K562 (cell line): ENCODE results near the gene TINAGL1. TPM values are rescaled to one million over a fixed set of nuclear protein-coding genes. Genes with fewer than 3 reads are reported as not detected.

ENCODE experiments used
- ATAC-seq: fragments of 200-7000 bp; cut with Tn5 transposase; 3 replicates; pipeline ENCODE4 v1.9.1; 2020; ENCODE audit warnings: moderate library complexity
- BruUV-seq: library from RNA; stranded (reverse); fragments of 400-500 nt; replicated peaks from 2 replicates; lab custom pipeline; 2021; lab: Mats Ljungman, UMichigan
- CTCF ChIA-PET: fragments of 300-600 bp; formaldehyde crosslinking; extraction: SDS; loops from one replicate; lab custom pipeline; 2021; ENCODE audit warnings: low intra/inter-chr PET ratio; lab: Yijun Ruan, JAX
- POLR2A ChIA-PET: fragments of 300-600, 350-650 bp; sonication (Branson Sonifier 250); formaldehyde crosslinking; extraction: SDS; loops from one replicate; lab custom pipeline; 2021; ENCODE audit warnings: antibody characterized with exemption, inconsistent platforms; lab: Yijun Ruan, JAX
- DNase-seq, 4 experiments: peaks; one replicate each; pipeline versions ENCODE4 v3.0.0 to v3.0.0-alpha.2; 2011 to 2018; ENCODE audit warnings: low spot score in 3 of 4, mixed read lengths in 3 of 4; ENCODE audit errors: extremely low read depth in 1 of 4
- FAIRE-seq: peaks from 2 replicates; lab custom pipeline; 2011; peaks lifted over from hg19 to GRCh38; lab: Jason Lieb, UNC
- H2AFZ ChIP-seq: 2 replicates; pipeline ENCODE4 v1.6.0; 2011; ENCODE audit warnings: low read depth, low read length, control low read depth, inconsistent platforms
- H3K27ac ChIP-seq: fragments of 200-600 bp; 3 replicates; pipeline ENCODE4 v1.8.0; 2011; ENCODE audit warnings: low read depth, mild to moderate bottlenecking, control low read depth, inconsistent platforms, low read length, moderate library complexity, mixed read lengths; ENCODE audit errors: extremely low read depth
- H3K27me3 ChIP-seq, 2 experiments: fragments of 300-600 bp in 1 of 2; 2 replicates in 1 of 2; 3 replicates in 1 of 2; pipeline versions ENCODE4 v1.6.0 to v1.8.0; 2011; ENCODE audit warnings: inconsistent platforms in 2 of 2, low read length in 2 of 2, mild to moderate bottlenecking in 1 of 2, mixed read lengths in 1 of 2, moderate library complexity in 1 of 2; ENCODE audit not compliant: control insufficient read depth in 2 of 2, insufficient read depth in 2 of 2
- H3K36me3 ChIP-seq: fragments of 300-600 bp; 3 replicates; pipeline ENCODE4 v1.8.0; 2011; ENCODE audit warnings: mild to moderate bottlenecking, low read length, inconsistent platforms; ENCODE audit not compliant: control insufficient read depth, insufficient read depth
- H3K4me1 ChIP-seq, 2 experiments: fragments of 200-600 bp in 1 of 2; replicated peaks in 1 of 2; 2 replicates in 1 of 2; 3 replicates in 1 of 2; pipeline versions ENCODE4 v1.5.1 to v1.8.0; 2011; ENCODE audit warnings: inconsistent platforms in 2 of 2, low read length in 2 of 2, mild to moderate bottlenecking in 1 of 2, mixed read lengths in 1 of 2, moderate library complexity in 1 of 2; ENCODE audit not compliant: control insufficient read depth in 2 of 2, insufficient read depth in 2 of 2
- H3K4me2 ChIP-seq: 2 replicates; pipeline ENCODE4 v1.6.1; 2011; ENCODE audit warnings: low read length, control low read depth, inconsistent platforms, mixed read lengths; ENCODE audit not compliant: insufficient read depth
- H3K4me3 ChIP-seq: fragments of 200-600 bp; sonication (generic), shearing (Covaris generic); 2 replicates; pipeline ENCODE4 v1.5.1; 2016; ENCODE audit warnings: control low read depth, inconsistent platforms
- H3K79me2 ChIP-seq: fragments of 200-600 bp; 3 replicates; pipeline ENCODE4 v1.8.0; 2011; ENCODE audit warnings: low read length, inconsistent platforms; ENCODE audit not compliant: control insufficient read depth, insufficient read depth
- H3K9ac ChIP-seq, 2 experiments: 2 replicates each; pipeline versions ENCODE4 v1.6.0 to v1.6.1; 2011; ENCODE audit warnings: low read depth in 2 of 2, low read length in 2 of 2, control low read depth in 1 of 2, inconsistent platforms in 1 of 2, mild to moderate bottlenecking in 1 of 2, mixed read lengths in 1 of 2; ENCODE audit not compliant: insufficient read depth in 1 of 2
- H3K9me1 ChIP-seq: one replicate; pipeline ENCODE4 v1.6.0; 2011; ENCODE audit warnings: inconsistent platforms, mild to moderate bottlenecking, low read length, moderate library complexity; ENCODE audit not compliant: control insufficient read depth, insufficient read depth
- H3K9me3 ChIP-seq: replicated peaks from 2 replicates; pipeline ENCODE4 v1.5.1; 2011; ENCODE audit warnings: low read depth, low read length, inconsistent platforms; ENCODE audit not compliant: control insufficient read depth, insufficient read depth
- H4K20me1 ChIP-seq: replicated peaks from 2 replicates; pipeline ENCODE4 v1.6.1; 2011; ENCODE audit warnings: low read length, inconsistent platforms, mixed read lengths; ENCODE audit not compliant: control insufficient read depth, insufficient read depth
- DACH1 ChIP-seq: fragments of 450-650 bp; IDR thresholded peaks from 2 replicates; pipeline ENCODE4 v1.6.1; 2018; ENCODE audit not compliant: partially characterized antibody
- FOXJ3 ChIP-seq: sonication (generic); formaldehyde crosslinking; IDR thresholded peaks from 2 replicates; pipeline ENCODE4 v1.4.0; 2020; ENCODE audit warnings: mild to moderate bottlenecking, missing genetic modification reagents
- FOXM1 ChIP-seq, 2 experiments: fragments of 450-650 bp in 1 of 2; sonication (generic) in 1 of 2; formaldehyde crosslinking in 1 of 2; IDR thresholded peaks; 2 replicates each; pipeline versions ENCODE4 v1.6.1 to v1.9.0; 2017 to 2022; ENCODE audit warnings: low read depth in 2 of 2, mild to moderate bottlenecking in 2 of 2, missing genetic modification reagents in 1 of 2, moderate library complexity in 1 of 2
- GATA2 ChIP-seq: sonication (generic); formaldehyde crosslinking; IDR thresholded peaks from 2 replicates; pipeline ENCODE4 v1.4.0; 2020; ENCODE audit warnings: mild to moderate bottlenecking, missing genetic modification reagents
- GTF2A2 ChIP-seq: IDR thresholded peaks from 2 replicates; pipeline ENCODE4 v1.6.1; 2016; ENCODE audit warnings: mild to moderate bottlenecking, missing genetic modification characterization, missing compliant biosample characterization
- JUN ChIP-seq, 2 experiments: sonication (generic) in 1 of 2; formaldehyde crosslinking in 1 of 2; IDR thresholded peaks; 2 replicates each; pipeline versions ENCODE4 v1.6.1 to v1.8.0; 2012 to 2022; ENCODE audit warnings: borderline replicate concordance in 2 of 2, mild to moderate bottlenecking in 2 of 2, improper control_type of control experiment in 1 of 2, low read depth in 1 of 2, low read length in 1 of 2, missing genetic modification reagents in 1 of 2
- JUND ChIP-seq, 2 experiments: IDR thresholded peaks; 2 replicates in 1 of 2; 3 replicates in 1 of 2; pipeline ENCODE4 v1.6.1; 2011; ENCODE audit warnings: borderline replicate concordance in 2 of 2, low read depth in 2 of 2, low read length in 2 of 2, improper control_type of control experiment in 1 of 2, missing biosample characterization in 1 of 2, missing genetic modification characterization in 1 of 2, missing genetic modification reagents in 1 of 2
- MAX ChIP-seq: sonication (generic); formaldehyde crosslinking; IDR thresholded peaks from 2 replicates; pipeline ENCODE4 v1.9.0; 2022; ENCODE audit warnings: mild to moderate bottlenecking, missing genetic modification reagents
- NR2C1 ChIP-seq, 2 experiments: fragments of 450-650 bp; IDR thresholded peaks; 2 replicates each; pipeline ENCODE4 v1.6.1; 2017; ENCODE audit warnings: mild to moderate bottlenecking in 2 of 2, antibody characterized with exemption in 1 of 2, inconsistent platforms in 1 of 2, missing compliant biosample characterization in 1 of 2, missing genetic modification characterization in 1 of 2
- NR2C2 ChIP-seq, 2 experiments: fragments of 200-800 bp in 1 of 2; sonication (Bioruptor generic) in 1 of 2; sonication (generic) in 1 of 2; formaldehyde crosslinking in 1 of 2; IDR thresholded peaks; 2 replicates each; pipeline versions ENCODE4 v1.6.1 to v1.8.0; 2016 to 2022; ENCODE audit warnings: mild to moderate bottlenecking in 1 of 2, missing compliant biosample characterization in 1 of 2, missing genetic modification characterization in 1 of 2, missing genetic modification reagents in 1 of 2
- TRIM28 ChIP-seq: fragments of 450-650 bp; IDR thresholded peaks from 2 replicates; pipeline ENCODE4 v1.6.1; 2017
- ZNF3 ChIP-seq: fragments of 250-450 bp; sonication (Bioruptor Pico); IDR thresholded peaks from 2 replicates; pipeline ENCODE4 v1.5.0; 2021; ENCODE audit warnings: mild to moderate bottlenecking, moderate library complexity
- ZNF785 ChIP-seq: fragments of 250-450 bp; sonication (Bioruptor Pico); IDR thresholded peaks from 2 replicates; pipeline ENCODE4 v1.4.0; 2020; ENCODE audit warnings: mild to moderate bottlenecking
- WGBS: fragments of 100-300 bp; shearing (Covaris generic); methylation state at CpG from one replicate; pipeline ENCODE4 v1.1.6; 2016; ENCODE audit warnings: low coverage, mixed read lengths; ENCODE audit not compliant: insufficient coverage; ENCODE audit errors: missing lambda C conversion rate; 5-methylcytosine and 5-hydroxymethylcytosine counted together
- in situ Hi-C: fragments of 300-500 bp; cut with MboI; formaldehyde crosslinking; loops from 4 replicates; pipeline ENCODE4 v1.15.0; 2018; ENCODE audit warnings: inconsistent platforms, mixed read lengths
- intact Hi-C: fragments of 100-400 bp; cut with micrococcal nuclease; formaldehyde crosslinking; loops from 2 replicates; pipeline ENCODE4 v1.14.2; 2022
- polyA plus RNA-seq, 8 experiments: library from polyadenylated mRNA; depleted of rRNA in 4 of 8; stranded (reverse) in 5 of 8; unstranded in 3 of 8; fragments of >200 nt; fragmentation: Nextera tagmentation in 2 of 8; fragmentation: Illumina TruSeq in 1 of 8; extraction: Ambion mirVana in 2 of 8; extraction: Trizol in 1 of 8; gene quantifications; 2 replicates each; pipeline versions ENCODE4 v1.2.1 to v1.2.3, GENCODE V29; 2011 to 2014; ENCODE audit warnings: inconsistent platforms in 1 of 8, missing spikeins in 1 of 8
- total RNA-seq, 7 experiments: library from RNA; depleted of rRNA in 6 of 7; stranded (reverse); fragments of >200 nt in 6 of 7; fragmentation: Illumina TruSeq in 2 of 7; extraction: Trizol in 2 of 7; gene quantifications; 2 replicates each; pipeline versions ENCODE4 v1.2.1 to v1.2.3, GENCODE V29; 2011 to 2021; ENCODE audit warnings: low replicate concordance in 1 of 7

The TINAGL1 gene
- total and polyA plus RNA-seq, 9 of the 15 experiments (the other 6 are each of a cell fraction or from before 2014, with no cell fraction given) = 0.04 to 1.2 (median 0.07) TPM; not detected in 4

GRCh38 chr1:31549809-31550620, 26.3 kb upstream of the TINAGL1 start (continued):
- TF ChIP-seq NR2C2 (CRISPR knock-in tag; IDR thresholded peaks at IDR 0.05) = no peak
- TF ChIP-seq NR2C2 (tag; IDR thresholded peaks at IDR 0.05) = peak; percentile 78; the same call in 1 of the 2 replicates
- TF ChIP-seq JUND (IDR thresholded peaks at IDR 0.05; ENCODE audit: borderline replicate concordance, low read depth, low read length) = peak; percentile 34; the same call in 1 of the 2 replicates
- no peak for TF ChIP-seq JUND (tag; IDR thresholded peaks at IDR 0.05; ENCODE audit: borderline replicate concordance, low read depth, low read length)
- TF ChIP-seq NR2C1 (IDR thresholded peaks at IDR 0.05) = peak; percentile 39; the same call in 1 of the 2 replicates
- TF ChIP-seq NR2C1 (tag; IDR thresholded peaks at IDR 0.05) = peak; percentile 73; the same call in 1 of the 2 replicates
- TF ChIP-seq GATA2 (CRISPR knock-in tag) = no peak
- TF ChIP-seq GTF2A2 (tag) = no peak

GRCh38 chr1:31551208-31551607, 25.1 kb upstream of the TINAGL1 start:
- peaks cover 0 to 9% of the 10 kb centered on the region in 2 experiments; a peak in 1 of 5 replicates for H3K27me3 ChIP-seq
- H3K4me2 ChIP-seq = no peak overlapping the region
- no peak overlapping the region for H3K4me3 ChIP-seq
- DNase-seq = no peak
- ChIA-PET POLR2A (interaction anchor here (0.6 to 0.7 kb wide), 2 partner anchors 31 to 628 kb away, joined by 3 to 4 read pairs; no protein-coding TSS in a partner anchor), CTCF (no interaction called here)
- no peak for FAIRE-seq
- no peaks in the 10 kb centered on the region for H3K9me1 ChIP-seq
- in situ Hi-C loops = loop anchor here (25.0 kb wide), 1 partner anchor 364 kb away; no protein-coding TSS in a partner anchor
- H3K79me2 ChIP-seq = no peaks in the 10 kb centered on the region
- no peaks in the 10 kb centered on the region for H3K9me3 ChIP-seq
- no peak overlapping the region for H3K9ac ChIP-seq
- 8% methylated on average over 1 of the region's 1 CpG for WGBS
- ATAC-seq = no peak
- H2AFZ ChIP-seq = no peak overlapping the region
- no peak overlapping the region for H3K27ac ChIP-seq
- no peaks in the 10 kb centered on the region for H4K20me1 ChIP-seq
- H3K36me3 ChIP-seq = no peaks in the 10 kb centered on the region
- TF ChIP-seq FOXM1 (IDR thresholded peaks at IDR 0.05; ENCODE audit: low read depth) = no peak
- no peak for TF ChIP-seq FOXM1 (CRISPR knock-in tag; IDR thresholded peaks at IDR 0.05; ENCODE audit: low read depth)
- TF ChIP-seq TRIM28 = no peak
- TF ChIP-seq JUN (IDR thresholded peaks at IDR 0.05; ENCODE audit: borderline replicate concordance, low read depth, low read length) = no peak
- TF ChIP-seq JUN (CRISPR knock-in tag; IDR thresholded peaks at IDR 0.05; ENCODE audit: borderline replicate concordance) = no peak
- TF ChIP-seq MAX (CRISPR knock-in tag) = no peak
- no peak for TF ChIP-seq DACH1
- no peak for TF ChIP-seq ZNF3
- TF ChIP-seq FOXJ3 (CRISPR knock-in tag) = no peak
- TF ChIP-seq ZNF785 (CRISPR knock-in tag) = no peak
- no TSS peak for BruUV-seq
- intact Hi-C loops = no loop called here
- H3K4me1 ChIP-seq = peaks cover 13 to 15% of the 10 kb centered on the region in 2 experiments; a peak in 4 of 5 replicates
